Ovary (tissue), 9 donors: ENCODE measurements around the gene C1QTNF12. TPM values are rescaled to one million over a fixed set of nuclear protein-coding genes. Genes with fewer than 3 reads are reported as not detected.

Experiments used
- DNase-seq, 5 donors: peaks; one replicate each; pipeline ENCODE4 v3.0.0-alpha.2; 2019 to 2020
- H3K27ac ChIP-seq, 2 donors: fragments of 200-600 bp; one replicate each; pipeline versions ENCODE4 v1.5.1 to v1.8.0; 2019 to 2022
- H3K27me3 ChIP-seq: fragments of 200-600 bp; one replicate; pipeline ENCODE4 v1.8.0; 2022
- H3K36me3 ChIP-seq: fragments of 200-600 bp; sonication (generic); one replicate; pipeline ENCODE4 v1.5.1; 2019
- H3K4me1 ChIP-seq: one replicate; pipeline ENCODE4 v1.8.1; 2013; ENCODE audit warnings: mild to moderate bottlenecking, moderate library complexity; ENCODE audit not compliant: insufficient read depth
- H3K4me3 ChIP-seq: fragments of 200-600 bp; sonication (generic); one replicate; pipeline ENCODE4 v1.5.1; 2017
- H3K9me3 ChIP-seq, 2 donors: fragments of 200-600 bp in 1 of 2; sonication (generic) in 1 of 2; one replicate each; pipeline versions ENCODE4 v1.5.1 to v1.8.1; 2013 to 2019; ENCODE audit warnings: mild to moderate bottlenecking in 1 of 2, moderate library complexity in 1 of 2
- CTCF ChIP-seq, 3 donors: fragments of 450-650 bp in 2 of 3; fragments of 200-600 bp in 1 of 3; IDR thresholded peaks; one replicate each; pipeline versions ENCODE4 v1.5.1 to v1.8.0; 2016 to 2022; ENCODE audit warnings: antibody characterized with exemption in 3 of 3, mild to moderate bottlenecking in 1 of 3
- EP300 ChIP-seq: sonication (generic); formaldehyde crosslinking; IDR thresholded peaks from one replicate; pipeline ENCODE4 v1.6.1; 2017; ENCODE audit warnings: antibody characterized with exemption
- POLR2A ChIP-seq: fragments of 450-650 bp; IDR thresholded peaks from one replicate; pipeline ENCODE4 v1.6.1; 2017; ENCODE audit warnings: antibody characterized with exemption, mild to moderate bottlenecking, moderate library complexity
- WGBS, 3 donors: extraction: QIAGEN DNeasy Blood & Tissue Kit in 1 of 3; methylation state at CpG; one replicate each; pipeline versions ENCODE4 v1.1.5 to v1.1.7; 2013 to 2017; 5-methylcytosine and 5-hydroxymethylcytosine counted together
- intact Hi-C, 4 donors: fragments of 100-400 bp; cut with DNase I; formaldehyde crosslinking; loops; one replicate each; pipeline versions ENCODE4 v1.11.0 to v1.15.1; 2022 to 2023
- polyA plus RNA-seq, 2 donors: library from polyadenylated mRNA; stranded (reverse); fragments of 200-250 nt in 1 of 2; fragments of 350-450 nt in 1 of 2; fragmentation: Illumina TruSeq in 1 of 2; extraction: RNeasy Lipid Tissue Mini Kit (QIAGEN cat#74804) in 1 of 2; gene quantifications; one replicate each; pipeline ENCODE4 v1.2.3, GENCODE V29; 2013 to 2014
- total RNA-seq, 7 donors: library from RNA; depleted of rRNA in 2 of 7; stranded (reverse); fragments of >200 nt in 2 of 7; fragmentation: NEBNext Ultra II Directional in 3 of 7; extraction: Animal tissue kit (Norgen Biotek cat#: 25700) in 3 of 7; gene quantifications; one replicate each; pipeline versions ENCODE4 v1.1.0 to v1.2.4, GENCODE V29; 2016 to 2023
- donor health status: DM: no; HTN: no; CAD: no; lungs with moderate emphysema.
- donor health status: DM: no; HTN: no; CAD: no.
- donor health status: Bipolar disorder and iron deficiency.
- donor health status: DM: yes; HTN: yes; CAD: no.
- donor health status: DM: no; HTN: no; CAD: no.
- donor health status: DM: yes; HTN: yes; CAD: no.

The C1QTNF12 gene
- total and polyA plus RNA-seq, 9 donors: 0.92 to 4.8 (median 1.4) TPM; not detected in 1

GRCh38 chr1:1259540-1259939 lies 13.0 kb upstream of the C1QTNF12 start:
- intact Hi-C loops: no loop called here
- Histone ChIP-seq H3K27me3 (no peaks in the 10 kb centered on the region), H3K4me1 (no peaks in the 10 kb centered on the region), H3K27ac (no peak overlapping the region), H3K36me3 (peaks cover 4% of the 10 kb centered on the region), H3K4me3 (no peak overlapping the region), H3K9me3 (no peaks in the 10 kb centered on the region)
- WGBS, 3 donors: 92 to 93% (median 92%) methylated on average over 18 of the region's 18 CpGs
- TF ChIP-seq POLR2A (no peak), EP300 (no peak), CTCF (IDR thresholded peaks at IDR 0.05) (no peak)
- DNase-seq: no peak

- DNase-seq: no peak
- H3K27me3 ChIP-seq: no peaks in the 10 kb centered on the region
- peaks cover 4% of the 10 kb centered on the region for H3K36me3 ChIP-seq
- no peak overlapping the region for H3K27ac ChIP-seq
- TF ChIP-seq CTCF (IDR thresholded peaks at IDR 0.05): no peak
- TF ChIP-seq EP300: no peak
- TF ChIP-seq POLR2A: no peak
- no peaks in the 10 kb centered on the region for H3K4me1 ChIP-seq
- intact Hi-C loops: no loop called here
- H3K4me3 ChIP-seq: no peak overlapping the region
- WGBS, 3 donors: 91 to 95% (median 92%) methylated on average over 22 of the region's 22 CpGs
- H3K9me3 ChIP-seq: no peaks in the 10 kb centered on the region
Measured at GRCh38 chr1:1259119-1259488, 12.6 kb upstream of the C1QTNF12 start.

GRCh38 chr1:1256956-1257871 lies 10.7 kb upstream of the C1QTNF12 start:
- H3K27ac ChIP-seq: no peak overlapping the region
- WGBS, 3 donors: 84 to 88% (median 85%) methylated on average over 31 of the region's 31 CpGs
- intact Hi-C loops: no loop called here
- H3K4me1 ChIP-seq: no peaks in the 10 kb centered on the region
- TF ChIP-seq POLR2A: no peak
- no peaks in the 10 kb centered on the region for H3K36me3 ChIP-seq
- H3K4me3 ChIP-seq: no peak overlapping the region
- no peaks in the 10 kb centered on the region for H3K27me3 ChIP-seq
- DNase-seq: no peak
- H3K9me3 ChIP-seq: no peaks in the 10 kb centered on the region

GRCh38 chr1:1255611-1256010 lies 9.1 kb upstream of the C1QTNF12 start:
- Histone ChIP-seq H3K4me3 (no peak overlapping the region), H3K27ac (no peak overlapping the region), H3K9me3 (no peaks in the 10 kb centered on the region), H3K36me3 (no peaks in the 10 kb centered on the region), H3K27me3 (no peaks in the 10 kb centered on the region), H3K4me1 (no peaks in the 10 kb centered on the region)
- no peak for DNase-seq
- WGBS, 3 donors: 77 to 91% (median 83%) methylated on average over 10 of the region's 10 CpGs
- intact Hi-C loops: no loop called here
- TF ChIP-seq CTCF (IDR thresholded peaks at IDR 0.05) (no peak), EP300 (no peak), POLR2A (no peak)

GRCh38 chr1:1255078-1255477 lies 8.6 kb upstream of the C1QTNF12 start:
- no peak for TF ChIP-seq EP300
- TF ChIP-seq POLR2A: no peak
- no peak for TF ChIP-seq CTCF (IDR thresholded peaks at IDR 0.05)
- WGBS, 3 donors: 74 to 91% (median 83%) methylated on average over 26 of the region's 26 CpGs
- H3K4me3 ChIP-seq: no peak overlapping the region
- H3K27me3 ChIP-seq: no peaks in the 10 kb centered on the region
- H3K27ac ChIP-seq: no peak overlapping the region
- no peaks in the 10 kb centered on the region for H3K36me3 ChIP-seq
- intact Hi-C loops: no loop called here
- no peaks in the 10 kb centered on the region for H3K9me3 ChIP-seq
- H3K4me1 ChIP-seq: no peaks in the 10 kb centered on the region
- DNase-seq: peak in 1 of 5 donors; percentile 35
